ENCODE data around the gene MLNR. TPM values are rescaled to one million over a fixed set of nuclear protein-coding genes. Genes with fewer than 3 reads are reported as not detected.

The MLNR gene
- polyA plus RNA-seq, 3 donors = 0.12 TPM; not detected in 2

- no peak for DNase-seq (ENCODE audit: extremely low read depth in 1 of 11, low read depth in 9 of 11, low spot score in 4 of 11)
Observed at GRCh38 chr13:49259586-49259985, 39.4 kb downstream of the MLNR start.

GRCh38 chr13:49262634-49263033, 42.5 kb downstream of the MLNR start:
- DNase-seq (ENCODE audit: extremely low read depth in 1 of 11, low read depth in 9 of 11, low spot score in 4 of 11) = no peak

- no peak for DNase-seq (ENCODE audit: extremely low read depth in 1 of 11, low read depth in 9 of 11, low spot score in 4 of 11)
Observed at GRCh38 chr13:49265822-49266221, 45.7 kb downstream of the MLNR start.

- DNase-seq (ENCODE audit: extremely low read depth in 1 of 11, low read depth in 9 of 11, low spot score in 4 of 11) = no peak
Observed at GRCh38 chr13:49271264-49271663, 51.1 kb downstream of the MLNR start.

Other genes starting within 250 kb of the MLNR start
- gene FNDC3A, start 244.4 kb upstream of the MLNR start, polyA plus RNA-seq (ENCODE audit: insufficient read length in 3 of 3) = 10 to 100 TPM; 71.0 to 88.5 (median 86.9) TPM
- gene CDADC1, start 27.6 kb downstream of the MLNR start, polyA plus RNA-seq (ENCODE audit: insufficient read length in 3 of 3) = 10 to 100 TPM; 12.3 to 16.6 (median 15.9) TPM
- gene CAB39L, start 223.7 kb downstream of the MLNR start, polyA plus RNA-seq (ENCODE audit: insufficient read length in 3 of 3) = 10 to 100 TPM; 14.4 to 20.4 (median 18.4) TPM
- gene SETDB2, start 223.9 kb downstream of the MLNR start, polyA plus RNA-seq (ENCODE audit: insufficient read length in 3 of 3) = 10 to 100 TPM; 18.7 to 22.5 (median 22.5) TPM

Measured in renal cortex interstitium (tissue), 11 donors.